NT2/D1 (cell line): ENCODE measurements around the gene APOL2.
A peak's percentile ranks its signal among the peaks of the same experiment; 100 is the strongest.

Experiments used
- DNase-seq: peaks from one replicate; pipeline ENCODE4 v3.0.0-alpha.2; 2011; ENCODE audit warnings: low read depth, low spot score
- H3K27me3 ChIP-seq: 2 replicates; pipeline ENCODE4 v1.6.0; 2011; ENCODE audit warnings: mild to moderate bottlenecking; ENCODE audit not compliant: insufficient read length, insufficient read depth
- H3K36me3 ChIP-seq: 2 replicates; pipeline ENCODE4 v1.6.1; 2011; ENCODE audit warnings: mild to moderate bottlenecking, low read length, mixed read lengths; ENCODE audit not compliant: insufficient read depth, insufficient read length
- H3K4me1 ChIP-seq: 2 replicates; pipeline ENCODE4 v1.5.1; 2011; ENCODE audit not compliant: insufficient read depth, insufficient read length
- H3K4me3 ChIP-seq: 2 replicates; pipeline ENCODE4 v1.5.1; 2011; ENCODE audit warnings: low read depth; ENCODE audit not compliant: insufficient read length
- H3K9ac ChIP-seq: 2 replicates; pipeline ENCODE4 v1.6.0; 2011; ENCODE audit warnings: low read depth; ENCODE audit not compliant: insufficient read length
- H3K9me3 ChIP-seq: 2 replicates; pipeline ENCODE4 v1.5.1; 2011; ENCODE audit warnings: mild to moderate bottlenecking, low read length; ENCODE audit not compliant: insufficient read depth
- SUZ12 ChIP-seq: IDR thresholded peaks from 2 replicates; pipeline ENCODE4 v1.6.1; 2011; ENCODE audit not compliant: insufficient read length, insufficient read depth; ENCODE audit errors: extremely low read depth
- YY1 ChIP-seq: IDR thresholded peaks from 2 replicates; pipeline ENCODE4 v1.6.1; 2011; ENCODE audit not compliant: insufficient read length, insufficient read depth
- ZNF274 ChIP-seq: IDR thresholded peaks from 2 replicates; pipeline ENCODE4 v1.6.1; 2011; ENCODE audit warnings: mild to moderate bottlenecking, low read depth, low read length

The APOL2 gene

DNA sequence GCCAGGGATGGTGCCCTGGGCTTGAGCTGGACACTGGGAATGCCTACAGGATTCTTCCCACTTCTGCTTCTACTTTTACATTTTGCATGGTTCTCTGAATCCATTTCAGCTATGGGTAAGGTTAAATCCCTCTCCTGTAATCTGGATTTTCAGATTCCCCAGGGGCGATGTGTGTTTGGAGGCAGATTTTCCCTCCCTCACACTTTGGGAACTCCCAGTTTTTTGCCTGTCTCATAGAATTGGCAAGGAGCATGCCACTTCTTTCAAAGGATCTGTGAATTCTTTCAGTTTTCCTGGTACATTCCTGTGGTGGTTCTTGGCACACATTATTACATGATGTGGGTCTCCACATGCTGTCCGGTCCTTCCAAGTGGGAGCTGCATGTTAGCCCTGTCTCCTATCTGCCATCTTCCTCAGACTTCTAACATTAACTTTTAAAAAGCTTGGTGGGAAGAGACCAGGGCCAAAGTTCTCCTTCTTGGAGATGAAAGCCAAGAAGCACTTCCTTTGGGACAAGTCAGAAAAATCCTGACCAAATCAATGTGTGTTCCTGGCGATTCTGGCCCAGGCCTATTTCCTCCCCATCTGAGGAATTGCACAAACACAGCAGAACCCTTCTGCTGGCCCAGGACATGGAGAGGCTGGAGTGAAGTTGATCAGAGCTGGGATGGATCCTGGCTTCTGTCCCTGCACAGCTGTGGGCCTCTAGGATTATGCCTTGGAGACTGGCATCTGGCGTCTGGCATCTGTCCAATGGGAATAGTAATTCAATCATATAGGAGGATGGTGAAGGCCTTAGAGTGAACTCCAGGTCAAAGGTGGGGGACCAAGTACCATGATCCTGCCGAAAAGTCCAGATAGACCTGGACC, 5.4 kb upstream of the APOL2 start:
- no peak for DNase-seq
- H3K36me3 ChIP-seq: no peaks in the 10 kb centered on the region
- no peak for TF ChIP-seq YY1
- TF ChIP-seq SUZ12: no peak
- TF ChIP-seq ZNF274: no peak
- H3K9ac ChIP-seq: no peak overlapping the region
- no peak overlapping the region for H3K4me3 ChIP-seq
- H3K4me1 ChIP-seq: peaks cover 3% of the 10 kb centered on the region
- no peaks in the 10 kb centered on the region for H3K27me3 ChIP-seq
- H3K9me3 ChIP-seq: no peaks in the 10 kb centered on the region

DNA sequence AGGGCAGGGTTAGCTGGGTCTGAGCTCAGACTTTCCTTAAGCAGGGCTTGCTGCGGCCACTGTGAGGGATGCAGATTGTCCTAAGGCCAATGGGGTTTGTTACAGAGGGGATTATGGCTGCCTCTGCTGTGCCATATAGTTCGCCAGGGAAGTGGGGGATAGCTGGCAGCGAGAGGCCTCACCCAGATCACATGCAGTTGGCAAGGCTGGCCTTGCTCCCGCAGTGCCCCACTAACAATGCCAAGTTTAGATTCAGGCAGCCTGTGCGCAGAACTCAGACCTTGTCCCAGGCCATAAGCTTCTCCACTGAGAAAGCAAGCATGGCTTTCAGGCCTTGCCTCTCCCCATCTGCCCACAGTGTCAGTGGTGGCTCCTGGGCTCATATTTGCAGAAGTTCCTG, 4.7 kb upstream of the APOL2 start:
- no peak for TF ChIP-seq ZNF274
- no peak for TF ChIP-seq SUZ12
- no peak for TF ChIP-seq YY1
- H3K27me3 ChIP-seq: no peaks in the 10 kb centered on the region
- no peak for DNase-seq
- no peaks in the 10 kb centered on the region for H3K36me3 ChIP-seq
- H3K4me3 ChIP-seq: no peak overlapping the region
- H3K9me3 ChIP-seq: no peaks in the 10 kb centered on the region
- no peak overlapping the region for H3K9ac ChIP-seq
- peaks cover 3% of the 10 kb centered on the region for H3K4me1 ChIP-seq

DNA sequence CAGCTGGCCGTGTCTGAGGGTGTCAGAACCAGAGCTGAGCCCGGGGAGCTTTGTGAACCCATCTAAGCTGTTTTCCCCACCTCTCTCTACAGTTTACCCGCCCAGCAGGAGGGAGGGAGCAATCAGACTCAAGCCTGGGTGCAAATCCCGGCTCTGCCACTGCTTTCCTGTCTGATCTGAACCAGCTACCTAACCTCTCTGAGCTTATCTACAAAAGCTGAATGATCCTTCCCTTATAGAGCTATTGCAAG, 252 bp downstream of the APOL2 start:
- Histone ChIP-seq H3K9ac (peak overlapping the region; percentile 72), H3K36me3 (peaks cover 7% of the 10 kb centered on the region), H3K9me3 (no peaks in the 10 kb centered on the region; the same call in 1 of the 2 replicates), H3K4me3 (peak overlapping the region; percentile 55), H3K27me3 (no peaks in the 10 kb centered on the region), H3K4me1 (peaks cover 3% of the 10 kb centered on the region)
- no peak for TF ChIP-seq YY1
- TF ChIP-seq SUZ12: no peak
- TF ChIP-seq ZNF274: no peak
- no peak for DNase-seq

DNA sequence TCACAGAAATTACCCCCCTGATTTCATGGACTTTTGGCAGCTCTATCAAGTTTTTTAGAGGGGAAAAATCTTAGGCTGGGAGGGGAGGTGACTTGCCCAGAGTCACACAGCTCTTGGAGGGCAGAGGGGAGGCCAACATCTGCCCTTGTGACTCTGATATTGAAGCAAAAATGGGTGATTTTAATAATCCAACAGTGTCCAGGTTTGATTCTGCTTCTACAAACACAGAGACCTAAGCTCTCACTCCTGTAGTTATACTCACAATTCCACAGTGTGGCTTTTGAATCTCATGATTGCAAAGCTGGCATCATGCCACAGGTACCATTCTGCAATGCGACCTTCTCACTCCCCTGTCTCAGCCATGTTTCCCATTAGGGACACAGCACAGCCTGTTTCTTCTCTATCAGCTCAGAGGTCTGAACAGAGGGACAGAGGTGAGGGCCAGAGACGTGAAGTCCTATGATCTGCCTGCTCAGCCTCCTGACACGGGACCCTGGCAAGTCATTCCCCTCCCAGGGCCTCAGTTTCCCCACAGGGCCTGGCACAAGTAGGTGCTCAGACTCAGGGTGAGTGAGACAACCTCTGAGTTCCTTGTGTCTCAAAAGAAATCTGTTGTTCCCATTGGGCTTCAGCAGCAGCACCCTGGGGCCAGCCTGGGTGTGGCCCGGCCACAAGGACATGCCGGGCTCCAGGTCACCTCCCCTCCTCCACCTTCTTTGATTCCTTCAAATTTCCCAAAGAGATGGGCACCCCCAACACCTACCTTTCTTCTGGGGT, 766 bp downstream of the APOL2 start:
- H3K4me3 ChIP-seq: peak overlapping the region; percentile 55
- peaks cover 7% of the 10 kb centered on the region for H3K36me3 ChIP-seq
- no peak for DNase-seq
- H3K9ac ChIP-seq: peak overlapping the region; percentile 72
- no peaks in the 10 kb centered on the region; the same call in 1 of the 2 replicates for H3K9me3 ChIP-seq
- TF ChIP-seq SUZ12 (no peak), ZNF274 (no peak), YY1 (no peak)
- no peaks in the 10 kb centered on the region for H3K27me3 ChIP-seq
- H3K4me1 ChIP-seq: peaks cover 3% of the 10 kb centered on the region

DNA sequence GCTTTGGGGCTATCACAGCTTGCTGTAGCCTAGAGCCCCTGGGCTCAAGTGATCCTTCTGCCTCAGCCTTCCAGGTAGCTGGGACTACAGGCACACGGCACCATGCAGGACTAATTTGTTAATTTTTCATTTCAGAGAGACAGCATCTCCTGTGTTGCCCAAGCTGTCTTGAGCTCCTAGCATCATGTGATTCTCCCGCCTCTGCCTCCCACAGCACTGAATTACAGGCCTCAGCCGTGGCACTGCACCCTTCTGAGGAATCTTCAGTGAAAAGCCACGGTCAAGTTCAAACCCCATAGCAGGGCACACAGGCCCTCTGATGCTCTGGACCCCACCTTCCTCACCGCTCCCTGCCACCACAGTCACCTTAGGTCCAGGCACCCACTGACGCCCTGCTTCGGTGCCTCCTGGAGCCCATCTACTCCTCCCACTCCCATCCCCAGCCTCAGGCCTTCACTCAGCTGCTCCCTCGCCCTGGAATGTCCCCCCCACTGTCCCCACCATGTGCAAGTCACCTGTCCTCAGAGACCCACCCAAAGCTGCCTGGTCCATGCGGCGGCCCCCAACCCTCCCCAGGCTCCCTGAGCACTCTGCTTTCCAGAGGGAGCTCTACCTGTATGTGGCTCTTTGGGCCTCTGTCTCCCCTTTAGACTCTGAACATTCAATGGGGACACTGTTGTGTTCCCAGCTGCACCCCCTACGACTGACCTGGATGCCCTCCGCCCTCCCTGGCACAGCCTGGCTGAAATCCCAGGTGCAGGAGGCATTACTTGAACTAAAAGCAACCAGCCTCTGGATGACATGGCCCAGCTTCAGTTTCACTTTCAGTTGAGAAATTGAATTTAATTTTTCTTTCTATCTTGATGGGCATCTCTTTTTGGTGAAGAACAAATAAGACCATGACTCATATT, 1.6 kb downstream of the APOL2 start:
- no peak for DNase-seq
- Histone ChIP-seq H3K9me3 (no peaks in the 10 kb centered on the region; the same call in 1 of the 2 replicates), H3K9ac (no peak overlapping the region), H3K4me1 (peaks cover 3% of the 10 kb centered on the region), H3K27me3 (no peaks in the 10 kb centered on the region), H3K4me3 (no peak overlapping the region), H3K36me3 (peaks cover 14% of the 10 kb centered on the region)
- TF ChIP-seq ZNF274 (no peak), YY1 (no peak), SUZ12 (no peak)

DNA sequence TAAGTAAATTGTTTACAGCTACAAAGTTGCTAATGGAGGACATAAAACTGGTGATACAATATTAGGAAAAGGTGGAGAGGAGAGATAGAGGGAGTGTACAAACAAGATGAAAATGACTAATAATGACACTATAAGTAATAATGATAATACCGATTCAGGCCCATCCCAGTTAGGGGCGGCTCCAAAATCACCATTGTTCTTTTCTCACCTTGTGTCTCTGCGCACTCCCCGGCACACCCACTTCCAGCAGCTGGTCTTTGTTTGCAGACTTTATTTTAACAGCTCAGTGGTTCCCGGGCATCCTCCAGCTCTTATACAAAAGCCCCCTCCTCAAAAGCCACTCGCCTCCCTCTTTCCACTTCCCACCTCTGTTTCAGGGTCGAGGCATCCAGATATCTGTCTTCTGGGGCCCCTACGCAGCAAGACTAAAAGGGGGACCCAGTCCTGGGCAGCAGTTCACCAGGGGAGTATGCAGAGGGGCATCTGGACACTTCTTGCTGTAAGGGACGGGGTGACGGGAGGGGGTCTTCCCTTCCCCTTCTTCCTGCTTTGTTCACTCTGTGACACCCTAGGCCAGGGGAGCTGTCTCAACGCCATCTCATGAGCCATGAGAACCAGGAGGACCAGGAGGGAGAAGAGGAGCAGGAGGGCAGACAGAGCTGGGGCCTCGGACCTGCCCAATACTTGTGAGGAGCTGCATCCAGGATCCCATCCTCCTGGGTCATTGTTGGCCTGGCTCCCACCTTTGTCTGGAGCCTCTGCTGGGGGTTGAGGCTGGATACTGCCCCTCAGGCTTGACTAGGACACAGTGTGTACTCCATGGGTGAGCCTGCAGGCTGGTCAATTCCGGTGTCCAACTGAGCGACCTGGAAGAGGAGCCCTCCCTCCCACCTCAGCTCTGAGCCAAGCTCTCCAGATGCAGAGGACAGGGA, 2.7 kb downstream of the APOL2 start:
- Histone ChIP-seq H3K36me3 (peaks cover 21% of the 10 kb centered on the region), H3K9ac (no peak overlapping the region), H3K9me3 (no peaks in the 10 kb centered on the region; the same call in 1 of the 2 replicates), H3K4me3 (no peak overlapping the region), H3K27me3 (no peaks in the 10 kb centered on the region), H3K4me1 (peaks cover 3% of the 10 kb centered on the region)
- TF ChIP-seq SUZ12 (no peak), ZNF274 (no peak), YY1 (no peak)
- no peak for DNase-seq
